Stimulated activated CD8-positive, alpha-beta memory T cell treated with anti-CD3 and anti-CD28 coated beads, Interleukin-12 subunit alpha, Interleukin-12 subunit beta, amount 100 ng/mL, for 4 hours (primary cell): Measurements from ENCODE around the gene COPS4.

ENCODE experiments used
- DNase-seq: peaks from one replicate; pipeline ENCODE4 v3.0.0-alpha.2; 2020; ENCODE audit warnings: low read depth

COPS4 gene

DNA sequence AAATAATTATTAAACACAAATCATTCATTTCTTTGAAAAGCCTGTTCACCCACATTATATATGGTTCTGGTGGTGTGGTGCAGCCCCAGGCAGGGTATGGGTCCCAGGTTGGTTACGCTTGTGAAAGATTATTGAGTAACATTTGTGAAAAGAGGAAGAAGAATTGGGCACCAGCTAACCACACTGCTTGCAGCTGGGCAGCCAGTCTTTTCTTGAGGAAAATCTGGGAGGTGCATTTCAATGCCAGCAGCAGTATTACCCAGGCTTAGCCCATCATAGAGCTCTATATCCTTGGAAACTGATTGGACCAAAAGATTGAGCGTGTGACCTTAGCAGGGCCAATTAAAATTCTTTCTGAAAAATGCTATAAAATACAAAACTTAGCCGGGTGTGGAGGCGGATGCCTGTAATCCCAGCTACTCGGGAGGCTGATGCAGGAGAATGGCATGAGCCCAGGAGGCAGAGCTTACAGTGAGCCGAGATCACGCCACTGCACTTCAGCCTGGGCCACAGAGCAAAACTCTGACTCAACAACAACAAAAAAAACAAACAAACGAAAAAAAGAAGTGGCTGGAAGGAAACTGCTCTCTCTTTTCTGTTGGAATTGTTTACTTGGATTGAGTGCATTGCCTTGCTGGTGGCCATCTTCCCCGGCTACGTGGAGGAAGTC, 89.3 kb downstream of the COPS4 start:
- no peak for DNase-seq
